ENCODE data around the gene PDSS2.

The PDSS2 gene

GRCh38 chr6:107441682-107442081, 17.7 kb downstream of the PDSS2 start:
- no peak for TF ChIP-seq CTCF (IDR thresholded peaks at IDR 0.05; ENCODE audit: low read length)
- no peak for TF ChIP-seq EZH2 (IDR thresholded peaks at IDR 0.05; ENCODE audit: borderline replicate concordance, low read length)
- H3K9me3 ChIP-seq (ENCODE audit: low read length): peaks cover 8% of the 10 kb centered on the region
- H3K27ac ChIP-seq (ENCODE audit: low read depth, low read length, poor library complexity, severe bottlenecking): no peak overlapping the region
- no peaks in the 10 kb centered on the region for H3K27me3 ChIP-seq (ENCODE audit: insufficient read depth, low read length)
- no peaks in the 10 kb centered on the region for H3K9me2 ChIP-seq (ENCODE audit: low read depth, low read length)
- H3K9ac ChIP-seq (ENCODE audit: low read length): no peak overlapping the region
- peaks cover 12% of the 10 kb centered on the region for H3K36me3 ChIP-seq (ENCODE audit: insufficient read depth, low read length)
- no peaks in the 10 kb centered on the region for H3K4me1 ChIP-seq (ENCODE audit: insufficient read depth, low read length, severe bottlenecking)
- 0 out of 2 replicates have a peak, but pooled peaks cover 3% of the 10 kb centered on the region for H3K79me2 ChIP-seq (ENCODE audit: insufficient read depth, low read length)
- H4K20me1 ChIP-seq (ENCODE audit: insufficient read depth, low read length): no peaks in the 10 kb centered on the region
- H2AFZ ChIP-seq (ENCODE audit: low read length): no peak overlapping the region
- H3K4me2 ChIP-seq (ENCODE audit: low read length): no peak overlapping the region
- H3K4me3 ChIP-seq (ENCODE audit: low read depth, low read length, poor library complexity, severe bottlenecking): no peak overlapping the region
- no peaks in the 10 kb centered on the region for H3F3A ChIP-seq (ENCODE audit: insufficient read depth, low read length)

GRCh38 chr6:107440936-107441335, 18.4 kb downstream of the PDSS2 start:
- no peaks in the 10 kb centered on the region for H3K9me2 ChIP-seq (ENCODE audit: low read depth, low read length)
- no peaks in the 10 kb centered on the region for H3F3A ChIP-seq (ENCODE audit: insufficient read depth, low read length)
- TF ChIP-seq EZH2 (IDR thresholded peaks at IDR 0.05; ENCODE audit: borderline replicate concordance, low read length): no peak
- TF ChIP-seq CTCF (IDR thresholded peaks at IDR 0.05; ENCODE audit: low read length): no peak
- peaks cover 6% of the 10 kb centered on the region; the same call in 1 of the 2 replicates for H3K36me3 ChIP-seq (ENCODE audit: insufficient read depth, low read length)
- H2AFZ ChIP-seq (ENCODE audit: low read length): no peak overlapping the region
- peaks cover 3% of the 10 kb centered on the region; the same call in 1 of the 2 replicates for H3K9me3 ChIP-seq (ENCODE audit: low read length)
- no peak overlapping the region for H3K4me2 ChIP-seq (ENCODE audit: low read length)
- 0 out of 2 replicates have a peak, but pooled peaks cover 3% of the 10 kb centered on the region for H3K79me2 ChIP-seq (ENCODE audit: insufficient read depth, low read length)
- no peak overlapping the region for H3K4me3 ChIP-seq (ENCODE audit: low read depth, low read length, poor library complexity, severe bottlenecking)
- H3K27ac ChIP-seq (ENCODE audit: low read depth, low read length, poor library complexity, severe bottlenecking): no peak overlapping the region
- no peaks in the 10 kb centered on the region for H4K20me1 ChIP-seq (ENCODE audit: insufficient read depth, low read length)
- H3K4me1 ChIP-seq (ENCODE audit: insufficient read depth, low read length, severe bottlenecking): no peaks in the 10 kb centered on the region
- no peaks in the 10 kb centered on the region for H3K27me3 ChIP-seq (ENCODE audit: insufficient read depth, low read length)
- no peak overlapping the region for H3K9ac ChIP-seq (ENCODE audit: low read length)

- TF ChIP-seq CTCF (IDR thresholded peaks at IDR 0.05; ENCODE audit: low read length): no peak
- TF ChIP-seq EZH2 (IDR thresholded peaks at IDR 0.05; ENCODE audit: borderline replicate concordance, low read length): no peak
- H3K79me2 ChIP-seq (ENCODE audit: insufficient read depth, low read length): 0 out of 2 replicates have a peak, but pooled peaks cover 7% of the 10 kb centered on the region
- no peak overlapping the region for H3K4me2 ChIP-seq (ENCODE audit: low read length)
- H3K27me3 ChIP-seq (ENCODE audit: insufficient read depth, low read length): no peaks in the 10 kb centered on the region
- no peaks in the 10 kb centered on the region for H3F3A ChIP-seq (ENCODE audit: insufficient read depth, low read length)
- no peaks in the 10 kb centered on the region for H3K9me3 ChIP-seq (ENCODE audit: low read length)
- H3K36me3 ChIP-seq (ENCODE audit: insufficient read depth, low read length): no peaks in the 10 kb centered on the region
- no peaks in the 10 kb centered on the region for H3K4me1 ChIP-seq (ENCODE audit: insufficient read depth, low read length, severe bottlenecking)
- no peaks in the 10 kb centered on the region for H3K9me2 ChIP-seq (ENCODE audit: low read depth, low read length)
- no peak overlapping the region for H3K27ac ChIP-seq (ENCODE audit: low read depth, low read length, poor library complexity, severe bottlenecking)
- no peak overlapping the region for H3K9ac ChIP-seq (ENCODE audit: low read length)
- H2AFZ ChIP-seq (ENCODE audit: low read length): no peak overlapping the region
- no peaks in the 10 kb centered on the region for H4K20me1 ChIP-seq (ENCODE audit: insufficient read depth, low read length)
- H3K4me3 ChIP-seq (ENCODE audit: low read depth, low read length, poor library complexity, severe bottlenecking): no peak overlapping the region
Measured at GRCh38 chr6:107439406-107439805, 20.0 kb downstream of the PDSS2 start.

Data from OCI-LY1 (cell line).